Left ventricle myocardium inferior (tissue), 1 donor: ENCODE results near the gene CLEC14A. TPM values are rescaled to one million over a fixed set of nuclear protein-coding genes. Genes with fewer than 3 reads are reported as not detected.

Source experiments
- DNase-seq: peaks from one replicate; pipeline ENCODE4 v3.0.0-alpha.2; 2020
- H3K27ac ChIP-seq: fragments of 200-600 bp; replicated peaks from 2 replicates; pipeline ENCODE4 v1.8.0; 2021
- H3K27me3 ChIP-seq: fragments of 200-600 bp; 2 replicates; pipeline ENCODE4 v1.8.0; 2021; ENCODE audit warnings: low read depth
- H3K36me3 ChIP-seq: fragments of 200-600 bp; 2 replicates; pipeline ENCODE4 v1.8.0; 2021
- H3K4me1 ChIP-seq: fragments of 200-600 bp; 2 replicates; pipeline ENCODE4 v1.8.0; 2021
- H3K4me3 ChIP-seq: fragments of 200-600 bp; 2 replicates; pipeline ENCODE4 v1.8.0; 2021; ENCODE audit warnings: mild to moderate bottlenecking, moderate library complexity
- H3K9me3 ChIP-seq: fragments of 200-600 bp; replicated peaks from 2 replicates; pipeline ENCODE4 v1.8.0; 2021
- CTCF ChIP-seq: fragments of 200-600 bp; IDR thresholded peaks from 2 replicates; pipeline ENCODE4 v1.8.0; 2021; ENCODE audit warnings: antibody characterized with exemption, mild to moderate bottlenecking, borderline replicate concordance
- intact Hi-C: fragments of 100-400 bp; cut with micrococcal nuclease; formaldehyde crosslinking; loops from one replicate; pipeline ENCODE4 v1.11.0; 2022
- long read RNA-seq: library from polyadenylated mRNA; unstranded; transcript quantifications from one replicate; pipeline ENCODE4 v2.0.0, GENCODE V29; 2021
- total RNA-seq: library from RNA; stranded (reverse); fragmentation: NEBNext Ultra II Directional; extraction: Animal tissue kit (Norgen Biotek cat#: 25700); gene quantifications from one replicate; pipeline ENCODE4 v1.2.1, GENCODE V29; 2021
- donor health status: DM: no; HTN: yes; CAD: no; lungs with severe emphysema.

CLEC14A gene
- total RNA-seq: 34.3 TPM
- long read RNA-seq, transcript CLEC14A-201 (1 exons, 2,267 nt): major isoform, 75 of 75 reads
- long read RNA-seq, partial matches to known transcripts: 0 of 75 reads
- long read RNA-seq, other reads (novel, unspliced or antisense): 0 of 75 reads

- peak within 1 kb of the TSS; percentile 96 for H3K27ac ChIP-seq
- intact Hi-C loops: no loop called here
- TF ChIP-seq CTCF: no peak
- H3K4me3 ChIP-seq: peak within 1 kb of the TSS; percentile 76
- peak; percentile 84 for DNase-seq
- H3K27me3 ChIP-seq: peaks cover 33% of the 10 kb centered on the region
- peaks cover 25% of the 10 kb centered on the region for H3K4me1 ChIP-seq
- H3K36me3 ChIP-seq: no peaks in the 10 kb centered on the region
- peaks cover 6% of the 10 kb centered on the region for H3K9me3 ChIP-seq
Observed at GRCh38 chr14:38255673-38256532, at the start of gene CLEC14A. Gene CLEC14A, minus strand, starts transcription at chr14:38256093. Its CDS starts 71 bp downstream, at chr14:38256022.

GRCh38 chr14:38302966-38303365, 47.1 kb upstream of the CLEC14A start:
- Histone ChIP-seq H3K4me3 (no peak overlapping the region), H3K4me1 (no peaks in the 10 kb centered on the region), H3K9me3 (peaks cover 34% of the 10 kb centered on the region), H3K36me3 (no peaks in the 10 kb centered on the region), H3K27me3 (no peaks in the 10 kb centered on the region), H3K27ac (no peak overlapping the region)
- DNase-seq: no peak
- TF ChIP-seq CTCF: no peak
- intact Hi-C loops: no loop called here

GRCh38 chr14:38302034-38302433, 46.1 kb upstream of the CLEC14A start:
- no peaks in the 10 kb centered on the region for H3K4me1 ChIP-seq
- H3K36me3 ChIP-seq: no peaks in the 10 kb centered on the region
- DNase-seq: no peak
- intact Hi-C loops: no loop called here
- H3K4me3 ChIP-seq: no peak overlapping the region
- H3K27me3 ChIP-seq: no peaks in the 10 kb centered on the region
- peaks cover 34% of the 10 kb centered on the region for H3K9me3 ChIP-seq
- H3K27ac ChIP-seq: no peak overlapping the region
- TF ChIP-seq CTCF: no peak

- no peak for DNase-seq
- no peak overlapping the region for H3K4me3 ChIP-seq
- H3K36me3 ChIP-seq: no peaks in the 10 kb centered on the region
- H3K9me3 ChIP-seq: peaks cover 11% of the 10 kb centered on the region
- no peaks in the 10 kb centered on the region for H3K4me1 ChIP-seq
- intact Hi-C loops: no loop called here
- TF ChIP-seq CTCF: no peak
- H3K27me3 ChIP-seq: no peaks in the 10 kb centered on the region
- H3K27ac ChIP-seq: no peak overlapping the region
Observed at GRCh38 chr14:38297681-38298080, 41.8 kb upstream of the CLEC14A start.

- DNase-seq: no peak
- Histone ChIP-seq H3K36me3 (no peaks in the 10 kb centered on the region), H3K27me3 (no peaks in the 10 kb centered on the region), H3K4me3 (no peak overlapping the region), H3K9me3 (peaks cover 15% of the 10 kb centered on the region), H3K27ac (peak overlapping the region; percentile 82), H3K4me1 (peaks cover 19% of the 10 kb centered on the region)
- intact Hi-C loops: no loop called here
- no peak for TF ChIP-seq CTCF
Observed at GRCh38 chr14:38291681-38292467, 36.0 kb upstream of the CLEC14A start.
